Neural cell (in vitro differentiated cells): ENCODE results near the gene MAGT1.

Experiments used
- CTCF ChIP-seq: fragments of 450-650 bp; IDR thresholded peaks from 2 replicates; pipeline ENCODE4 v1.5.1; 2014; ENCODE audit warnings: antibody characterized with exemption, mild to moderate bottlenecking, moderate library complexity; ENCODE audit not compliant: poor library complexity, severe bottlenecking
- EP300 ChIP-seq: fragments of 450-650 bp; conservative IDR thresholded peaks from 2 replicates; pipeline ENCODE4 v1.6.1; 2014; ENCODE audit warnings: antibody characterized with exemption, mild to moderate bottlenecking, moderate library complexity; ENCODE audit not compliant: poor library complexity, severe bottlenecking
- EZH2 ChIP-seq: fragments of 200-600, 300-800 bp; shearing (Covaris generic), sonication (generic); IDR thresholded peaks from 2 replicates; pipeline ENCODE4 v1.6.1; 2014; ENCODE audit warnings: antibody characterized with exemption, low read length, borderline replicate concordance, mild to moderate bottlenecking; ENCODE audit not compliant: insufficient read depth, poor library complexity, severe bottlenecking
- RAD21 ChIP-seq: fragments of 450-650 bp; conservative IDR thresholded peaks from 2 replicates; pipeline ENCODE4 v1.6.1; 2014; ENCODE audit warnings: antibody characterized with exemption, mild to moderate bottlenecking, moderate library complexity
- REST ChIP-seq: IDR thresholded peaks from 2 replicates; pipeline ENCODE4 v1.6.1; 2012; ENCODE audit warnings: borderline replicate concordance

GRCh38 chrX:77892887-77893286 is 2.3 kb downstream of the MAGT1 start:
- TF ChIP-seq REST, result no peak
- no peak for TF ChIP-seq RAD21
- no peak for TF ChIP-seq CTCF
- TF ChIP-seq EP300, result no peak
- no peak for TF ChIP-seq EZH2
